ENCODE results near the gene CST6.

Gene CST6, protein sequence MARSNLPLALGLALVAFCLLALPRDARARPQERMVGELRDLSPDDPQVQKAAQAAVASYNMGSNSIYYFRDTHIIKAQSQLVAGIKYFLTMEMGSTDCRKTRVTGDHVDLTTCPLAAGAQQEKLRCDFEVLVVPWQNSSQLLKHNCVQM

DNA sequence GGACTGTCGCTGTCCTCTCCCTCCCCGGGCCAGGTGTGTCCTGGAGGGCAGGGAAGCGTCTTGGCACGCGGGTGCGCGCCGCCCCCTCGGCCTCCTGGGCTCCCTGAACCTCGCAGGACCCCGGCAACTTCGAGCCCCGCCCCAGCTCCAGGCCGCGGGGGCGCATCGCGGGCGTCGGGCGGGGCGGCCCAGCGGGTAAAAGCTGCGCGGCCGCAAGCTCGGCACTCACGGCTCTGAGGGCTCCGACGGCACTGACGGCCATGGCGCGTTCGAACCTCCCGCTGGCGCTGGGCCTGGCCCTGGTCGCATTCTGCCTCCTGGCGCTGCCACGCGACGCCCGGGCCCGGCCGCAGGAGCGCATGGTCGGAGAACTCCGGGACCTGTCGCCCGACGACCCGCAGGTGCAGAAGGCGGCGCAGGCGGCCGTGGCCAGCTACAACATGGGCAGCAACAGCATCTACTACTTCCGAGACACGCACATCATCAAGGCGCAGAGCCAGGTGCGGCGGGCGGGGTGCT lies at the start of gene CST6:
TSS of gene CST6 (plus strand) at position 224 of the 519 bp plus-strand sequence. CDS start at position 261, 37 bp downstream.
- Histone ChIP-seq H3K27me3 (ENCODE audit: control insufficient read depth, insufficient read depth, low read length) (peaks cover 38% of the 10 kb centered on the region), H3K36me3 (ENCODE audit: control insufficient read depth, insufficient read depth, low read length) (no peaks in the 10 kb centered on the region), H3K4me3 (ENCODE audit: low read length) (no peak within 1 kb of the TSS), H3K9ac (ENCODE audit: low read length) (no peak within 1 kb of the TSS), H3K4me1 (ENCODE audit: control insufficient read depth, insufficient read depth, low read length) (no peaks in the 10 kb centered on the region), H3K9me3 (ENCODE audit: control insufficient read depth, low read length) (no peaks in the 10 kb centered on the region)

DNA sequence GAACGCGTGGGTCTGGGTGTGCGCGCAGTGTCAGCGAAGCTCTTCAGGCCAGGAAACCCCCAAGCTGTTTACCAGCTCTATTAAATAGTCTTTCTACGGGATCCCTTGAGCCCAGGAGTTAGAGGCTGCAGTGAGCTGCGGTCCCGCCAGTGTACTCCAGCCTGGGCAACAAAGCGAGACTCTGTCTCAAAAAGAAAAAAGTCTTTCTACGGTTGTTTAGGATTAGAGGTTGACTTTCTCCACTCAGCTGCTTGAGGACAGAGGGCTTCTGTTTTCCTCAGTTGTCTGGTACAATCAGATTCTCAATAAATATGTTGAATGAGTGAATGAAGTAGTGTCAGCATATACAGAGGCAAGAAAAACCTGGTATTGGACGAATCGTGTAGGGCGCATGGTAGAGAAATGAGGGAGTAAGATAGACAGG lies 49.7 kb upstream of the CST6 start:
- peak overlapping the region; percentile 80 for H3K4me3 ChIP-seq (ENCODE audit: low read length)
- peaks cover 12% of the 10 kb centered on the region for H3K4me1 ChIP-seq (ENCODE audit: control insufficient read depth, insufficient read depth, low read length)
- peaks cover 19% of the 10 kb centered on the region for H3K36me3 ChIP-seq (ENCODE audit: control insufficient read depth, insufficient read depth, low read length)
- peak overlapping the region; percentile 94 for H3K9ac ChIP-seq (ENCODE audit: low read length)
- no peaks in the 10 kb centered on the region for H3K27me3 ChIP-seq (ENCODE audit: control insufficient read depth, insufficient read depth, low read length)
- no peaks in the 10 kb centered on the region for H3K9me3 ChIP-seq (ENCODE audit: control insufficient read depth, low read length)

- Histone ChIP-seq H3K4me3 (ENCODE audit: low read length) (no peak overlapping the region), H3K36me3 (ENCODE audit: control insufficient read depth, insufficient read depth, low read length) (peaks cover 22% of the 10 kb centered on the region), H3K9ac (ENCODE audit: low read length) (no peak overlapping the region), H3K4me1 (ENCODE audit: control insufficient read depth, insufficient read depth, low read length) (peaks cover 11% of the 10 kb centered on the region), H3K9me3 (ENCODE audit: control insufficient read depth, low read length) (no peaks in the 10 kb centered on the region), H3K27me3 (ENCODE audit: control insufficient read depth, insufficient read depth, low read length) (no peaks in the 10 kb centered on the region)
Measured at GRCh38 chr11:65964906-65965305, 46.9 kb upstream of the CST6 start.

DNA sequence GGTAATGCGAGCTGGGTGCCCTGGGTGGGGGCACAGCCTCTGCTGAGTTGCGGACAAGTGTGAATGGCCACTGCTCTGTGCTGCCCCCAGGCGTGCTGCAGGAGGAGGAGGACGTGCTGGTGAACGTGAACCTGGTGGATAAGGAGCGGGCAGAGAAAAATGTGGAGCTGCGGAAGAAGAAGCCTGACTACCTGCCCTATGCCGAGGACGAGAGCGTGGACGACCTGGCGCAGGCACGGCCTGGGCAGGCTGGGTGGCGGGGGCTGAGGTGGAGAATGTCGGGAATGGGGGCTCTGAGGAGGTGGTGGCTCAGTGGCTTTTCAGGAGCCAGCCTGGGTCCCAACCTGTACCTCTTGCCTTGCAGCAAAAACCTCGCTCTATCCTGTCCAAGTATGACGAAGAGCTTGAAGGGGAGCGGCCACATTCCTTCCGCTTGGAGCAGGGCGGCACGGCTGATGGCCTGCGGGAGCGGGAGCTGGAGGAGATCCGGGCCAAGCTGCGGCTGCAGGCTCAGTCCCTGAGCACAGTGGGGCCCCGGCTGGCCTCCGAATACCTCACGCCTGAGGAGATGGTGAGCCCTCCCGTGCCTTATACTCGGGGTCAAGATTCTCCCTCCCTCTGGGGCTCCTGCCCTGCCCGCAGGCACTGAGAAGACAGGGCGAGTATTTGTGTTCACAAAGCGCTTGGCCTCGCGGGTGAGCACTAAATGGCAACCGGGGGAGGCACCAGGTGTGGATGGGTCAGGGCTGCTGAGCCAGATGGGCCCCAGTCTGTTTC lies 45.6 kb upstream of the CST6 start:
- H3K4me3 ChIP-seq (ENCODE audit: low read length) = no peak overlapping the region
- H3K36me3 ChIP-seq (ENCODE audit: control insufficient read depth, insufficient read depth, low read length) = peaks cover 25% of the 10 kb centered on the region
- no peaks in the 10 kb centered on the region for H3K27me3 ChIP-seq (ENCODE audit: control insufficient read depth, insufficient read depth, low read length)
- no peak overlapping the region for H3K9ac ChIP-seq (ENCODE audit: low read length)
- peaks cover 11% of the 10 kb centered on the region for H3K4me1 ChIP-seq (ENCODE audit: control insufficient read depth, insufficient read depth, low read length)
- no peaks in the 10 kb centered on the region for H3K9me3 ChIP-seq (ENCODE audit: control insufficient read depth, low read length)

DNA sequence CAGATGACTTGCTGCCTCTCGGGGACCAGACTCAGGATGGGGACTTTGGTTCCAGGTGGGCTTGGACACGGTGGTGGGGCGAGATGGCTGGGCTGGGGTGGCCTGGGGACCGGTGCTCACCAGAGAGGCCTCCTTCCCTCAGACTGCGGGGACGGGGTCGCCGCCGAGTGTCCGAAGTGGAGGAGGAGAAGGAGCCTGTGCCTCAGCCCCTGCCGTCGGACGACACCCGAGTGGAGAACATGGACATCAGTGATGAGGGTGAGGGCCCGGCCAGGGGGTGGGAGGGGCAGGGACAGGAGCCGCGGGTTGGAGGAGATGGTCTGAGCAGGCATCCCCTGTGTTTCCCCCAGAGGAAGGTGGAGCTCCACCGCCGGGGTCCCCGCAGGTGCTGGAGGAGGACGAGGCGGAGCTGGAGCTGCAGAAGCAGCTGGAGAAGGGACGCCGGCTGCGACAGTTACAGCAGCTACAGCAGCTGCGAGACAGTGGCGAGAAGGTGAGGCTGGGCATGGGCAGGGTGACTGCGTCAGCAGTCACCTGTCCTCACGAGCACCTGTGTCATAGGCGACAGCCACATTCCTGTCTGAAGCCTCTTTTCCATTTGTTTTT lies 44.4 kb upstream of the CST6 start:
- peaks cover 9% of the 10 kb centered on the region for H3K4me1 ChIP-seq (ENCODE audit: control insufficient read depth, insufficient read depth, low read length)
- no peak overlapping the region for H3K4me3 ChIP-seq (ENCODE audit: low read length)
- H3K27me3 ChIP-seq (ENCODE audit: control insufficient read depth, insufficient read depth, low read length) = no peaks in the 10 kb centered on the region
- H3K36me3 ChIP-seq (ENCODE audit: control insufficient read depth, insufficient read depth, low read length) = peaks cover 25% of the 10 kb centered on the region
- H3K9ac ChIP-seq (ENCODE audit: low read length) = no peak overlapping the region
- H3K9me3 ChIP-seq (ENCODE audit: control insufficient read depth, low read length) = no peaks in the 10 kb centered on the region

DNA sequence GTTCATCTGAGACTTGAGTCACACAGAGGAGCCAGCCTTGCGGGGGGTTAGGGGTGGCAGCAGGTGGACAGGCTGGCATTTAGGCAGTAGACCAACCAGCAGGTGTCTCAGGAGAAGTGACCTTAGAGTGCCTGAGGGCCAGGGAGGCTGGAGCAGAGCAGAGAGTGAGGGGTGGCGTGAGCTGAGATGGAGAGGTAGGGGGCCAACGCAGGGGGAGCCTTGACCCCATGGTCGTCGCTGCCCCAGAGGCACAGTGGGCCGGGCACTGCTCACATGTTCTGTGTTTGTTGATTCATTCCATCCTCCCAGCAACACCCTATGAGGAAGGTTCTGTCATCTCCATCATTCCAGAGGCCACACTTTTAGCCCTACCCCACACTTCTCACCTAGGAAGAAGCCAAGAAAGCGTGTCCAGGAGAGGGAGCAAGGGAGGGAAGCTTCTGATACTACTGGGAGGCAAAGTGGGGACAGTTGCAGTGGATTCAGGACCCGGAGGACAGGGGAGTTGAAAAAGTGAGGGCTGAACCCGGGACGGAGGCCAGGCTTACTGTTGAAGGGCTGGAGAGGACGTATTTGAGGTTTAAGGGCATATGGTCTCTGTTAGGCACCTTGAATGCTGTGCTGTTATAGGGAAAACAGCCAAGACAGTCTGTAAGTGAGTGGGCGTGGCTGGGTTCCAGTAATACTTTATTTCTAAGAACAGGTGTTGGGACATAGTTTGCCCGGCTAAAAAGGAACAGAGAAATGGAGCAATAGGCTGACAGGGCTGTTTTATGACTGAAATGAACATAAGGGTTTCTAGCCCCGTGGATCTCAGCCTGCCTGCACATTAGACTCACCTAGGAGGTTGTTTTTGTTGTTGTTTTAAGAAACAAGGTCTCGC lies 43.0 kb upstream of the CST6 start:
- H3K9me3 ChIP-seq (ENCODE audit: control insufficient read depth, low read length) = no peaks in the 10 kb centered on the region
- H3K4me3 ChIP-seq (ENCODE audit: low read length) = no peak overlapping the region
- no peaks in the 10 kb centered on the region for H3K27me3 ChIP-seq (ENCODE audit: control insufficient read depth, insufficient read depth, low read length)
- H3K9ac ChIP-seq (ENCODE audit: low read length) = no peak overlapping the region
- no peaks in the 10 kb centered on the region for H3K4me1 ChIP-seq (ENCODE audit: control insufficient read depth, insufficient read depth, low read length)
- peaks cover 25% of the 10 kb centered on the region for H3K36me3 ChIP-seq (ENCODE audit: control insufficient read depth, insufficient read depth, low read length)

- Histone ChIP-seq H3K36me3 (ENCODE audit: control insufficient read depth, insufficient read depth, low read length) (peaks cover 7% of the 10 kb centered on the region), H3K4me1 (ENCODE audit: control insufficient read depth, insufficient read depth, low read length) (no peaks in the 10 kb centered on the region), H3K27me3 (ENCODE audit: control insufficient read depth, insufficient read depth, low read length) (no peaks in the 10 kb centered on the region), H3K4me3 (ENCODE audit: low read length) (no peak overlapping the region), H3K9me3 (ENCODE audit: control insufficient read depth, low read length) (no peaks in the 10 kb centered on the region), H3K9ac (ENCODE audit: low read length) (no peak overlapping the region)
Measured at GRCh38 chr11:65972116-65972515, 39.7 kb upstream of the CST6 start.

DNA sequence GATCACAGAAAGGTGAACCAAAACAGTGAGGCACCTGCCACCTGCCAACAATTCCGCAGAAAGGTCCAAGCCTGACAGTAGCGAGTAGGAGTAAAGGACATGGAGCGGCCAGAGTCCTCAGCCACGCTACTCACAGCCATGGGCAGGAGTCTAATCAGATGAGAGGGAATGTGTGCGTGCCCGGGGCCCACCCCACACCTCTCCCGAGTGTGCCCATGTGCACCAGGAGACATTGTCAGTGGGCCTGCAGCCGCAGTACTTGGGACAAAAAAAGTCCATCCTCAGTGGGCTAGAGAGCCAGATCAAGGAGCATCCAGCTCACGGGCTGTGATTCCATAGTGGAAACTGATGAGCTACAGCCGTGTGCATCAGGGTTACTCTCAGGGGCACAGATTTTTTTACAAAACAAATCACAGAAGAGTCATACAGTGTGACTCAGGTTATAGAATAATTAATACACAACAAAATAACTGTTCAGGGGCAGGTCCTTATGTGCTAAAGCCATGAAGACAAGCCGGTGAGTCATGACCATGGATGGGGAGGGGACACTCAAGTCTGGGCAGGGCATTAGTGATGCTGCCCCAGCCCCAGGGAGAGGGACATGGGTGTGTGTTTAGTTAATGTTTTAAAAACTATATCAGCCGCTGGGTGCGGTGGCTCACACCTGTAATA lies 38.2 kb upstream of the CST6 start:
- H3K9me3 ChIP-seq (ENCODE audit: control insufficient read depth, low read length) = no peaks in the 10 kb centered on the region
- no peak overlapping the region for H3K4me3 ChIP-seq (ENCODE audit: low read length)
- H3K4me1 ChIP-seq (ENCODE audit: control insufficient read depth, insufficient read depth, low read length) = no peaks in the 10 kb centered on the region
- no peaks in the 10 kb centered on the region for H3K27me3 ChIP-seq (ENCODE audit: control insufficient read depth, insufficient read depth, low read length)
- H3K36me3 ChIP-seq (ENCODE audit: control insufficient read depth, insufficient read depth, low read length) = peaks cover 7% of the 10 kb centered on the region
- no peak overlapping the region for H3K9ac ChIP-seq (ENCODE audit: low read length)

- H3K36me3 ChIP-seq (ENCODE audit: control insufficient read depth, insufficient read depth, low read length) = no peaks in the 10 kb centered on the region
- no peaks in the 10 kb centered on the region for H3K9me3 ChIP-seq (ENCODE audit: control insufficient read depth, low read length)
- no peak overlapping the region for H3K4me3 ChIP-seq (ENCODE audit: low read length)
- H3K4me1 ChIP-seq (ENCODE audit: control insufficient read depth, insufficient read depth, low read length) = no peaks in the 10 kb centered on the region
- H3K9ac ChIP-seq (ENCODE audit: low read length) = no peak overlapping the region
- no peaks in the 10 kb centered on the region for H3K27me3 ChIP-seq (ENCODE audit: control insufficient read depth, insufficient read depth, low read length)
Measured at GRCh38 chr11:65975771-65976170, 36.0 kb upstream of the CST6 start.

- no peaks in the 10 kb centered on the region for H3K9me3 ChIP-seq (ENCODE audit: control insufficient read depth, low read length)
- H3K27me3 ChIP-seq (ENCODE audit: control insufficient read depth, insufficient read depth, low read length) = no peaks in the 10 kb centered on the region
- H3K9ac ChIP-seq (ENCODE audit: low read length) = no peak overlapping the region
- no peak overlapping the region for H3K4me3 ChIP-seq (ENCODE audit: low read length)
- H3K36me3 ChIP-seq (ENCODE audit: control insufficient read depth, insufficient read depth, low read length) = no peaks in the 10 kb centered on the region
- no peaks in the 10 kb centered on the region for H3K4me1 ChIP-seq (ENCODE audit: control insufficient read depth, insufficient read depth, low read length)
Measured at GRCh38 chr11:65976216-65977176, 35.3 kb upstream of the CST6 start.
